WTC11 (cell line): ENCODE data around the gene RFTN1.

Source experiments
- FOXJ3 ChIP-seq: sonication (generic); formaldehyde crosslinking; IDR thresholded peaks from 2 replicates; pipeline ENCODE4 v1.9.0; 2021; ENCODE audit warnings: missing genetic modification reagents, mild to moderate bottlenecking, borderline replicate concordance
- NR2C2 ChIP-seq: sonication (generic); formaldehyde crosslinking; IDR thresholded peaks from 2 replicates; pipeline ENCODE4 v1.8.0; 2022; ENCODE audit warnings: mild to moderate bottlenecking, missing genetic modification reagents
- SP1 ChIP-seq: sonication (generic); formaldehyde crosslinking; conservative IDR thresholded peaks from 2 replicates; pipeline ENCODE4 v1.8.1; 2022; ENCODE audit warnings: missing genetic modification reagents
- TP53 ChIP-seq: sonication (generic); formaldehyde crosslinking; IDR thresholded peaks from 2 replicates; pipeline ENCODE4 v1.8.1; 2023; ENCODE audit warnings: mild to moderate bottlenecking, missing genetic modification reagents
- TF ChIP-seq, protein P1 (sequence below): sonication (generic); formaldehyde crosslinking; IDR thresholded peaks from 2 replicates; pipeline ENCODE4 v1.8.0; 2022; ENCODE audit warnings: mild to moderate bottlenecking, missing genetic modification reagents
- TF ChIP-seq, protein P2 (sequence below): fragments of 200-600 bp; IDR thresholded peaks from 2 replicates; pipeline ENCODE4 v1.8.0; 2022; ENCODE audit warnings: antibody characterized with exemption
- TF ChIP-seq, protein P3 (sequence below): sonication (generic); formaldehyde crosslinking; IDR thresholded peaks from 2 replicates; pipeline ENCODE4 v1.8.1; 2023; ENCODE audit warnings: mild to moderate bottlenecking, moderate library complexity, missing genetic modification reagents
- TF ChIP-seq, protein P4 (sequence below): sonication (generic); formaldehyde crosslinking; IDR thresholded peaks from 2 replicates; pipeline ENCODE4 v1.8.1; 2023; ENCODE audit warnings: mild to moderate bottlenecking, missing genetic modification reagents, moderate library complexity
- TF ChIP-seq, protein P5 (sequence below): sonication (generic); formaldehyde crosslinking; IDR thresholded peaks from 2 replicates; pipeline ENCODE4 v1.8.1; 2023; ENCODE audit warnings: mild to moderate bottlenecking, missing genetic modification reagents, borderline replicate concordance

DNA sequence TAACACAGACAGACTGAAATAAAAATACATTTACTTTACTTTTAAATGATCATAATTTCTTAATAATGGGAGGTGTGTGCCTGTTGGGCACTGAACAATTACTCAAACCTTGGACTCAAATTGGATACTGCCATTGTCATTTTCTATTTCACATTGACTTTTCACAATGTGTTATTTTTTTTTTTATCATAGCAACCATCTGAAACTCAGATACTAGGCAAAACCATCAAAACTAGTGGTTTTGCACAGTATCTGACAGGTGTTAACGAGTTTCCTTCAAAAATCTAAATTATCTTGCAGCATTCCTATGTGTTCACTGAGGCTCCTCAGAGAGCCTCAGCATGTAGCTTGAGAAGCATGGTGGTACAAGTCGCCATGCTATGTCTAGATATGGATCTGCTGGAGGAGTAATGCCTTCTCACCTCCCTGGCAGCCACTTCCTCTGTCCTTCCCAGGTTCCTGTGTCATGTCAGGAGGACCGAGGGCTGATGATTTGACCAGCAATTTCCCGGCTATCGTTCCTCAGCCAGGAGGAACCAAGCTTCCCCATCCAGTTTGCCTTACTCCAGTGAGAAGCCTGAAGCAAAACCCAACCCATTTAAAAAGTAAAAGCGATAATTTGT is 29.9 kb upstream of the RFTN1 start:
- TF ChIP-seq, protein P1, sequence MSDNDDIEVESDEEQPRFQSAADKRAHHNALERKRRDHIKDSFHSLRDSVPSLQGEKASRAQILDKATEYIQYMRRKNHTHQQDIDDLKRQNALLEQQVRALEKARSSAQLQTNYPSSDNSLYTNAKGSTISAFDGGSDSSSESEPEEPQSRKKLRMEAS = no peak
- TF ChIP-seq, protein P2, sequence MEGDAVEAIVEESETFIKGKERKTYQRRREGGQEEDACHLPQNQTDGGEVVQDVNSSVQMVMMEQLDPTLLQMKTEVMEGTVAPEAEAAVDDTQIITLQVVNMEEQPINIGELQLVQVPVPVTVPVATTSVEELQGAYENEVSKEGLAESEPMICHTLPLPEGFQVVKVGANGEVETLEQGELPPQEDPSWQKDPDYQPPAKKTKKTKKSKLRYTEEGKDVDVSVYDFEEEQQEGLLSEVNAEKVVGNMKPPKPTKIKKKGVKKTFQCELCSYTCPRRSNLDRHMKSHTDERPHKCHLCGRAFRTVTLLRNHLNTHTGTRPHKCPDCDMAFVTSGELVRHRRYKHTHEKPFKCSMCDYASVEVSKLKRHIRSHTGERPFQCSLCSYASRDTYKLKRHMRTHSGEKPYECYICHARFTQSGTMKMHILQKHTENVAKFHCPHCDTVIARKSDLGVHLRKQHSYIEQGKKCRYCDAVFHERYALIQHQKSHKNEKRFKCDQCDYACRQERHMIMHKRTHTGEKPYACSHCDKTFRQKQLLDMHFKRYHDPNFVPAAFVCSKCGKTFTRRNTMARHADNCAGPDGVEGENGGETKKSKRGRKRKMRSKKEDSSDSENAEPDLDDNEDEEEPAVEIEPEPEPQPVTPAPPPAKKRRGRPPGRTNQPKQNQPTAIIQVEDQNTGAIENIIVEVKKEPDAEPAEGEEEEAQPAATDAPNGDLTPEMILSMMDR = no peak
- TF ChIP-seq SP1 (CRISPR knock-in tag) (no peak), NR2C2 (no peak), FOXJ3 (CRISPR knock-in tag) (no peak), TP53 (CRISPR knock-in tag) (no peak)
- TF ChIP-seq, protein P3, sequence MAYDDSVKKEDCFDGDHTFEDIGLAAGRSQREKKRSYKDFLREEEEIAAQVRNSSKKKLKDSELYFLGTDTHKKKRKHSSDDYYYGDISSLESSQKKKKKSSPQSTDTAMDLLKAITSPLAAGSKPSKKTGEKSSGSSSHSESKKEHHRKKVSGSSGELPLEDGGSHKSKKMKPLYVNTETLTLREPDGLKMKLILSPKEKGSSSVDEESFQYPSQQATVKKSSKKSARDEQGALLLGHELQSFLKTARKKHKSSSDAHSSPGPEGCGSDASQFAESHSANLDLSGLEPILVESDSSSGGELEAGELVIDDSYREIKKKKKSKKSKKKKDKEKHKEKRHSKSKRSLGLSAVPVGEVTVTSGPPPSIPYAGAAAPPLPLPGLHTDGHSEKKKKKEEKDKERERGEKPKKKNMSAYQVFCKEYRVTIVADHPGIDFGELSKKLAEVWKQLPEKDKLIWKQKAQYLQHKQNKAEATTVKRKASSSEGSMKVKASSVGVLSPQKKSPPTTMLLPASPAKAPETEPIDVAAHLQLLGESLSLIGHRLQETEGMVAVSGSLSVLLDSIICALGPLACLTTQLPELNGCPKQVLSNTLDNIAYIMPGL = no peak
- TF ChIP-seq, protein P4, sequence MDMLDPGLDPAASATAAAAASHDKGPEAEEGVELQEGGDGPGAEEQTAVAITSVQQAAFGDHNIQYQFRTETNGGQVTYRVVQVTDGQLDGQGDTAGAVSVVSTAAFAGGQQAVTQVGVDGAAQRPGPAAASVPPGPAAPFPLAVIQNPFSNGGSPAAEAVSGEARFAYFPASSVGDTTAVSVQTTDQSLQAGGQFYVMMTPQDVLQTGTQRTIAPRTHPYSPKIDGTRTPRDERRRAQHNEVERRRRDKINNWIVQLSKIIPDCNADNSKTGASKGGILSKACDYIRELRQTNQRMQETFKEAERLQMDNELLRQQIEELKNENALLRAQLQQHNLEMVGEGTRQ (CRISPR knock-in tag) = no peak
- TF ChIP-seq, protein P5, sequence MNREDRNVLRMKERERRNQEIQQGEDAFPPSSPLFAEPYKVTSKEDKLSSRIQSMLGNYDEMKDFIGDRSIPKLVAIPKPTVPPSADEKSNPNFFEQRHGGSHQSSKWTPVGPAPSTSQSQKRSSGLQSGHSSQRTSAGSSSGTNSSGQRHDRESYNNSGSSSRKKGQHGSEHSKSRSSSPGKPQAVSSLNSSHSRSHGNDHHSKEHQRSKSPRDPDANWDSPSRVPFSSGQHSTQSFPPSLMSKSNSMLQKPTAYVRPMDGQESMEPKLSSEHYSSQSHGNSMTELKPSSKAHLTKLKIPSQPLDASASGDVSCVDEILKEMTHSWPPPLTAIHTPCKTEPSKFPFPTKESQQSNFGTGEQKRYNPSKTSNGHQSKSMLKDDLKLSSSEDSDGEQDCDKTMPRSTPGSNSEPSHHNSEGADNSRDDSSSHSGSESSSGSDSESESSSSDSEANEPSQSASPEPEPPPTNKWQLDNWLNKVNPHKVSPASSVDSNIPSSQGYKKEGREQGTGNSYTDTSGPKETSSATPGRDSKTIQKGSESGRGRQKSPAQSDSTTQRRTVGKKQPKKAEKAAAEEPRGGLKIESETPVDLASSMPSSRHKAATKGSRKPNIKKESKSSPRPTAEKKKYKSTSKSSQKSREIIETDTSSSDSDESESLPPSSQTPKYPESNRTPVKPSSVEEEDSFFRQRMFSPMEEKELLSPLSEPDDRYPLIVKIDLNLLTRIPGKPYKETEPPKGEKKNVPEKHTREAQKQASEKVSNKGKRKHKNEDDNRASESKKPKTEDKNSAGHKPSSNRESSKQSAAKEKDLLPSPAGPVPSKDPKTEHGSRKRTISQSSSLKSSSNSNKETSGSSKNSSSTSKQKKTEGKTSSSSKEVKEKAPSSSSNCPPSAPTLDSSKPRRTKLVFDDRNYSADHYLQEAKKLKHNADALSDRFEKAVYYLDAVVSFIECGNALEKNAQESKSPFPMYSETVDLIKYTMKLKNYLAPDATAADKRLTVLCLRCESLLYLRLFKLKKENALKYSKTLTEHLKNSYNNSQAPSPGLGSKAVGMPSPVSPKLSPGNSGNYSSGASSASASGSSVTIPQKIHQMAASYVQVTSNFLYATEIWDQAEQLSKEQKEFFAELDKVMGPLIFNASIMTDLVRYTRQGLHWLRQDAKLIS (CRISPR knock-in tag) = no peak
